HepG2 (cell line): ENCODE results near the gene ZNF860. TPM values are rescaled to one million over a fixed set of nuclear protein-coding genes. Genes with fewer than 3 reads are reported as not detected.

Experiments
- ATAC-seq: fragments of 200-7000 bp; cut with Tn5 transposase; 3 replicates; pipeline ENCODE4 v1.9.1; 2020; ENCODE audit warnings: mild to moderate bottlenecking, moderate library complexity
- BruUV-seq: library from RNA; stranded (reverse); fragments of 400-500 nt; replicated peaks from 2 replicates; lab custom pipeline; 2021; lab: Mats Ljungman, UMichigan
- CTCF ChIA-PET: fragments of 300-600 bp; formaldehyde crosslinking; extraction: SDS; loops from one replicate; lab custom pipeline; 2021; ENCODE audit warnings: low total read pairs, inconsistent platforms, low intra/inter-chr PET ratio; lab: Yijun Ruan, JAX
- POLR2A ChIA-PET: fragments of 350-600 bp; sonication (Branson Sonifier 250); formaldehyde crosslinking; loops from one replicate; lab custom pipeline; 2020; ENCODE audit warnings: antibody characterized with exemption, inconsistent platforms; lab: Yijun Ruan, JAX
- DNase-seq: peaks from one replicate; pipeline ENCODE4 v3.0.0-alpha.2; 2015; ENCODE audit warnings: low spot score
- FAIRE-seq: peaks from 3 replicates; lab custom pipeline; 2011; peaks lifted over from hg19 to GRCh38; lab: Jason Lieb, UNC
- H2AFZ ChIP-seq: one replicate; pipeline ENCODE4 v1.6.1; 2011; ENCODE audit warnings: low read length, inconsistent platforms
- H3K27ac ChIP-seq: fragments of 300-600 bp; 3 replicates; pipeline ENCODE4 v1.8.0; 2011; ENCODE audit warnings: mixed run types, mild to moderate bottlenecking, mixed read lengths, low read length, inconsistent platforms; ENCODE audit not compliant: insufficient read depth; ENCODE audit errors: extremely low read length
- H3K27me3 ChIP-seq, 2 experiments: fragments of 200-600 bp in 1 of 2; 2 replicates in 1 of 2; 3 replicates in 1 of 2; pipeline versions ENCODE4 v1.6.0 to v1.8.0; 2011; ENCODE audit warnings: low read length in 2 of 2, mild to moderate bottlenecking in 2 of 2, moderate library complexity in 2 of 2, inconsistent platforms in 1 of 2; ENCODE audit not compliant: insufficient read depth in 2 of 2, control insufficient read depth in 1 of 2
- H3K36me3 ChIP-seq, 2 experiments: fragments of 200-600 bp in 1 of 2; replicated peaks in 1 of 2; 2 replicates in 1 of 2; 3 replicates in 1 of 2; pipeline versions ENCODE4 v1.5.1 to v1.8.0; 2011; ENCODE audit warnings: low read length in 2 of 2, inconsistent platforms in 1 of 2; ENCODE audit not compliant: insufficient read depth in 2 of 2, control insufficient read depth in 1 of 2
- H3K4me1 ChIP-seq: 2 replicates; pipeline ENCODE4 v1.5.1; 2012; ENCODE audit warnings: low read length, inconsistent platforms; ENCODE audit not compliant: insufficient read depth
- H3K4me2 ChIP-seq: 2 replicates; pipeline ENCODE4 v1.6.0; 2011; ENCODE audit warnings: low read depth, low read length, inconsistent platforms
- H3K4me3 ChIP-seq, 3 experiments: fragments of 200-600 bp in 1 of 3; sonication (generic), shearing (Covaris generic) in 1 of 3; replicated peaks in 1 of 3; 2 replicates each; pipeline ENCODE4 v1.5.1; 2011 to 2016; ENCODE audit warnings: low read length in 3 of 3, inconsistent platforms in 2 of 3, low read depth in 2 of 3, mild to moderate bottlenecking in 2 of 3, control low read depth in 1 of 3, mixed read lengths in 1 of 3; ENCODE audit not compliant: insufficient read depth in 1 of 3
- H3K79me2 ChIP-seq: one replicate; pipeline ENCODE4 v1.6.1; 2011; ENCODE audit warnings: low read length, inconsistent platforms; ENCODE audit not compliant: insufficient read depth
- H3K9ac ChIP-seq: 2 replicates; pipeline ENCODE4 v1.6.0; 2011; ENCODE audit warnings: mild to moderate bottlenecking, low read depth, low read length, inconsistent platforms; ENCODE audit not compliant: insufficient read depth
- H3K9me3 ChIP-seq: 2 replicates; pipeline ENCODE4 v1.5.1; 2012; ENCODE audit warnings: mild to moderate bottlenecking, low read length
- H4K20me1 ChIP-seq: 2 replicates; pipeline ENCODE4 v1.6.0; 2011; ENCODE audit warnings: inconsistent platforms, mild to moderate bottlenecking, low read length, moderate library complexity; ENCODE audit not compliant: insufficient read depth
- CBFB ChIP-seq: sonication (generic); formaldehyde crosslinking; IDR thresholded peaks from 2 replicates; pipeline ENCODE4 v1.4.0; 2020; ENCODE audit warnings: missing genetic modification reagents
- HOXA9 ChIP-seq: sonication (generic); formaldehyde crosslinking; IDR thresholded peaks from 2 replicates; pipeline ENCODE4 v1.8.1; 2022; ENCODE audit warnings: missing genetic modification reagents, mild to moderate bottlenecking, moderate library complexity, borderline replicate concordance
- RCOR2 ChIP-seq: IDR thresholded peaks from 2 replicates; pipeline ENCODE4 v1.6.1; 2016; ENCODE audit warnings: missing biosample characterization, missing genetic modification reagents
- SRSF1 ChIP-seq: fragments of 200-400 bp; formaldehyde crosslinking; optimal IDR thresholded peaks from 2 replicates; pipeline ENCODE3; 2017; ENCODE audit warnings: mild to moderate bottlenecking, low read depth, low read length, moderate library complexity
- WGBS: methylation state at CpG from one replicate; pipeline ENCODE4 v1.1.6; 2017; ENCODE audit warnings: low lambda C conversion rate; 5-methylcytosine and 5-hydroxymethylcytosine counted together
- in situ Hi-C: cut with HindIII; loops from 2 replicates; pipeline ENCODE4 v1.10.0; 2017; ENCODE audit warnings: low pct_unique_long_range_greater_than_20kb; ENCODE audit not compliant: extremely low pct_ligation_motif_present
- intact Hi-C: fragments of 100-400 bp; cut with micrococcal nuclease; formaldehyde crosslinking; loops from one replicate; pipeline ENCODE4 v1.10.0; 2022; ENCODE audit not compliant: unreplicated experiment
- polyA plus RNA-seq, 8 experiments: library from polyadenylated mRNA; depleted of rRNA in 3 of 8; stranded (reverse) in 7 of 8; unstranded in 1 of 8; fragments of >200 nt; fragmentation: Illumina TruSeq in 4 of 8; extraction: Trizol in 4 of 8; gene quantifications; 2 replicates each; pipeline versions ENCODE4 v1.2.1 to v1.2.3, GENCODE V29; 2011 to 2016; ENCODE audit warnings: low read depth in 4 of 8, missing spikeins in 1 of 8, mixed read lengths in 1 of 8; ENCODE audit not compliant: insufficient read depth in 1 of 8
- total RNA-seq, 5 experiments: library from RNA; depleted of rRNA; stranded (reverse); fragments of >200 nt; fragmentation: Illumina TruSeq; extraction: Trizol; gene quantifications; 2 replicates each; pipeline ENCODE4 v1.2.3, GENCODE V29; 2016; ENCODE audit warnings: low read depth in 1 of 5
- TF ChIP-seq, protein P1 (sequence below): sonication (generic); formaldehyde crosslinking; IDR thresholded peaks from 2 replicates; pipeline ENCODE4 v1.4.0; 2020; ENCODE audit warnings: missing genetic modification reagents

Gene ZNF860
- total and polyA plus RNA-seq, 2 of the 13 experiments (the other 11 are each of a cell fraction or from before 2014, with no cell fraction given) = 0.55 to 0.73 TPM

DNA sequence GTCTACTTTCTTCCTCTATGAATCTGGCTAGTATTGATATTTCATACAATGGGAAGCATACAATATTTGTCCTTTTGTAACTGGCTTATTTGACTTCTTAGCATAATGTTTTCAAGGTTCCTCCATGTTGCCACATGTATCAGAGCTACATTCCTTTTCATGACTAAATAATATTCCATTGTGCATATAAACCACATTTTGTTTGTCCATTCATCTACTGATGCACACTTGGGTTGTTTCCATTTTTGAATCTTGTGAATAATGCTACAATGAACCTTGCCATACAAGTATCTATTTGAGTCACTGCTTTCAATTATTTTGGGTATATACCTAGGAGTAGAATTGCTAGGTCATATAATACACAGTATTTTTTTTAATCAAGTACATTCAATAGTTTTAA lies 38.5 kb upstream of the ZNF860 start:
- Histone ChIP-seq H3K27ac (no peak overlapping the region), H3K4me1 (peaks cover 91% of the 10 kb centered on the region), H3K27me3 (no peaks in the 10 kb centered on the region), H3K79me2 (peaks cover 42% of the 10 kb centered on the region), H3K4me3 (no peak overlapping the region)
- in situ Hi-C loops = no loop called here
- intact Hi-C loops = no loop called here
- POLR2A ChIA-PET = no interaction called here
- CTCF ChIA-PET = no interaction called here
- TF ChIP-seq RCOR2 (CRISPR knock-in tag) (no peak), SRSF1 (no peak), HOXA9 (CRISPR knock-in tag) (no peak)
- TF ChIP-seq, protein P1, sequence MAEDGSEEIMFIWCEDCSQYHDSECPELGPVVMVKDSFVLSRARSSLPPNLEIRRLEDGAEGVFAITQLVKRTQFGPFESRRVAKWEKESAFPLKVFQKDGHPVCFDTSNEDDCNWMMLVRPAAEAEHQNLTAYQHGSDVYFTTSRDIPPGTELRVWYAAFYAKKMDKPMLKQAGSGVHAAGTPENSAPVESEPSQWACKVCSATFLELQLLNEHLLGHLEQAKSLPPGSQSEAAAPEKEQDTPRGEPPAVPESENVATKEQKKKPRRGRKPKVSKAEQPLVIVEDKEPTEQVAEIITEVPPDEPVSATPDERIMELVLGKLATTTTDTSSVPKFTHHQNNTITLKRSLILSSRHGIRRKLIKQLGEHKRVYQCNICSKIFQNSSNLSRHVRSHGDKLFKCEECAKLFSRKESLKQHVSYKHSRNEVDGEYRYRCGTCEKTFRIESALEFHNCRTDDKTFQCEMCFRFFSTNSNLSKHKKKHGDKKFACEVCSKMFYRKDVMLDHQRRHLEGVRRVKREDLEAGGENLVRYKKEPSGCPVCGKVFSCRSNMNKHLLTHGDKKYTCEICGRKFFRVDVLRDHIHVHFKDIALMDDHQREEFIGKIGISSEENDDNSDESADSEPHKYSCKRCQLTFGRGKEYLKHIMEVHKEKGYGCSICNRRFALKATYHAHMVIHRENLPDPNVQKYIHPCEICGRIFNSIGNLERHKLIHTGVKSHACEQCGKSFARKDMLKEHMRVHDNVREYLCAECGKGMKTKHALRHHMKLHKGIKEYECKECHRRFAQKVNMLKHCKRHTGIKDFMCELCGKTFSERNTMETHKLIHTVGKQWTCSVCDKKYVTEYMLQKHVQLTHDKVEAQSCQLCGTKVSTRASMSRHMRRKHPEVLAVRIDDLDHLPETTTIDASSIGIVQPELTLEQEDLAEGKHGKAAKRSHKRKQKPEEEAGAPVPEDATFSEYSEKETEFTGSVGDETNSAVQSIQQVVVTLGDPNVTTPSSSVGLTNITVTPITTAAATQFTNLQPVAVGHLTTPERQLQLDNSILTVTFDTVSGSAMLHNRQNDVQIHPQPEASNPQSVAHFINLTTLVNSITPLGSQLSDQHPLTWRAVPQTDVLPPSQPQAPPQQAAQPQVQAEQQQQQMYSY (CRISPR knock-in tag) = no peak
- TF ChIP-seq, all 625 proteins: peak for 0
- no peaks in the 10 kb centered on the region for H3K9me3 ChIP-seq
- DNase-seq = no peak
- ATAC-seq = no peak
- H4K20me1 ChIP-seq = no peaks in the 10 kb centered on the region
- no peaks in the 10 kb centered on the region for H3K36me3 ChIP-seq
- H3K9ac ChIP-seq = no peak overlapping the region
- H2AFZ ChIP-seq = no peak overlapping the region
- FAIRE-seq = no peak
- H3K4me2 ChIP-seq = no peak overlapping the region
- no TSS peak for BruUV-seq

DNA sequence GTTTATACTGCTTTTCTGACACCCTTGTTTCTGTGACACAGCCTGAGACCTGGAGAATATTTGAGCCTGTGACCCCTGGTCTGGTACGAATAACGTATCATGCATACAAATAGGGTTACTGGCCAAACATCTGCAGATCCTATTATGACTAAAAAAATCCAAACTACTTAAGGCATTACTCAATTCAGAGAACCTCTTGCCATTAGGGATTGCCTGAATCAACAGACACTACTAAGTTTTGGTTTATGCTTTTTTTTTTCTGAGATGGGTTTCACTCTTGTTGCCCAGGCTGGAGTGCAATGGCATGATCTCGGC lies 35.9 kb upstream of the ZNF860 start:
- no peak for FAIRE-seq
- Histone ChIP-seq H3K9me3 (no peaks in the 10 kb centered on the region), H3K9ac (peak overlapping the region; percentile 47), H3K27me3 (no peaks in the 10 kb centered on the region), H3K27ac (peak overlapping the region; percentile 77), H3K36me3 (no peaks in the 10 kb centered on the region), H3K4me1 (peaks cover 76% of the 10 kb centered on the region), H3K4me3 (peak overlapping the region; percentile 11 to 53 (median 20); a peak in 4 of 6 replicates), H3K4me2 (peak overlapping the region; percentile 95), H4K20me1 (no peaks in the 10 kb centered on the region), H2AFZ (no peak overlapping the region), H3K79me2 (peaks cover 56% of the 10 kb centered on the region)
- intact Hi-C loops (no loop called here), in situ Hi-C loops (no loop called here)
- DNase-seq = no peak
- no TSS peak for BruUV-seq
- ChIA-PET POLR2A (no interaction called here), CTCF (no interaction called here)
- no peak for ATAC-seq
- WGBS = 83% methylated on average over 3 of the region's 3 CpGs
- TF ChIP-seq CBFB = no peak
